GM18507 (cell line): ENCODE data around the gene LAMA2.

Source experiments
- DNase-seq: peaks from one replicate; pipeline ENCODE4 v3.0.0; 2011; ENCODE audit warnings: low read depth; ENCODE audit not compliant: insufficient read length; ENCODE audit errors: extremely low spot score
- FAIRE-seq: peaks from 2 replicates; lab custom pipeline; 2011; peaks lifted over from hg19 to GRCh38; lab: Jason Lieb, UNC

The LAMA2 gene

DNA sequence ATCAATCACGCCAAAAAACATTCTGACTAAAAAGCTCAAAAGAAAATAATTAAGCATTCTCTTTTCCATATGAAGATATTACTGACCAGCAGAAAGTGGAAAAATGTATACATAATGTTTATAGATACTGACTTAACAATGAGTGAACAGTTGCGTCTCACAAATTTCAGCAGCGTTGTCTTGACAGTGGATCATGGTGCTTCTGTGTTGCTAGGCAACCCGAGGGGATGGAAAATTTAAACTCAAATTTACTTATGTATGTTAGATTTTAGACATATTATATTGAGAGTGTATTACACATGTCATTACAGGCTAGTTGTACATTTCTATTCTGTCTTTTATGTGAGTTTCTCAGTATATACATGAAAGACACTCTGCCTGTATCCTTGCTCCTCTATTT lies 110.2 kb downstream of the LAMA2 start:
- DNase-seq: no peak
- FAIRE-seq: no peak

DNA sequence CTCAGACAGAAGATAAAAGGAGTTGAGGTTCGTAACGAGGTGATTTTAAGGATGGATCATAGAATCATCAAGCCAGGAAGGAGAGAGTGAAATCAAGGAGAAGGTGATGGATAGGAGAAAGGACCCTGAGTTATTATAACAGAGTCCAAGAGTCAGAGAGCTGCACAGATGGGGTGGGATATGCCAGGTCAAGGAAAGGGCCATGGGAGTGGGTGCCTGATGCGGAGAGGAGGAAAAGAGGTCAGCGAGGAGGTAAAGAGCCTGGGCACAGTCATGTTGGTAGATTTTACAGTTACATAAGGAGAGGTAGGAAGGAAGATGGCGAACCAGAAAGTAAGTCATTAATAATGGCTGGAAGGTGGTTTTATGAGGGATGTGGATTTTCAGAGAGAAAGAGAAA lies 114.9 kb downstream of the LAMA2 start:
- DNase-seq: no peak
- no peak for FAIRE-seq

- no peak for FAIRE-seq
- DNase-seq: no peak
These were observed 124.0 kb downstream of the LAMA2 start for GRCh38 chr6:129006724-129007514.

DNA sequence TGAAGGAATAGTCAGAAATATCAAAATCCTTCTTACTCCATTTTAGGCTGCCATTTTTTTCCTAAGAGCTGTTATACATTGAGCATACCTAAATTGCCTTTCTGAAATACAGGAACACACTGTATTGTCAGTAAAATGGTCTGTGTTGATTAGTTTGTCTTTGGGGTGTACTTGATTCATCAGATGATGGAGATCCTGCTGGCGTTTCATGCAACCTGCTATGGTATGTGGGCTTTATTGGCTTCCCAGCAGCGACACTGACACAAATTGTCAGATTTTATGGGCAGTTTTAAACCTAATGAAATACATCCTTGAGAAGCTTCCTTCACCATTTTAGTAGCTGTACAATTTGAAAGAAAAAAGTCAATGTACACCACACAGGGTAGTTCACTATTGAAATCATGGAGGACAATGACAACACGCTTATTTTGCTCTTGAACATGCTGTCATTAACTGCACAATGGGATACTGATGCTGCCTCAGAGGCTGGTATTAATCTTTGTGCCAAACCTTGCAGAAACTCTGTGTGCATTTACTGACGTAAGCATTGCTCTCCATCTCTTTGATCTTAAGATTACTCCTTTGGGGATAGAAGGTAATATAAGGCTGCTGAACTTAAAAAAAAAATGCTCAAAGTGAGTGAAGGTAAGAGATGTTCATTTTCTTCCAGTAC lies 124.9 kb downstream of the LAMA2 start:
- DNase-seq (no peak), FAIRE-seq (no peak)

DNA sequence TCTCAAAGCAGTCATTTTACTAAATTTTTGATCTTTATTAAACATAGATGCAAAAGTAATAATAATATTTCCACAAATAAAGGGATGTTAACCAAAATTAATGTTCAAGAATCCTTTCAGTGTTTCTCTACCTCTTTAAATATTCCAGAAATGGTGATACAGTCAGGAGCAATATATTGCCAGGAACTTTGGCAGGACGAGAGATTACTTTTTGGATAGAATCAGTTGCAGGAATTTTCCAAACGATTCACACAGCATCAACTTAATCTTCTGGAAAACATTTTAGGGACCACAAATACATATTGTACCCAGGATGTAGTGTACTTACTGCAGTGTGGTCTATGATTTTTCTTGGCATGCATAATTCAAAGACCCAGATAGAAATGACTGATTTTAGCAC lies 125.7 kb downstream of the LAMA2 start:
- FAIRE-seq (no peak), DNase-seq (no peak)

GRCh38 chr6:129009851-129010250 lies 126.9 kb downstream of the LAMA2 start:
- DNase-seq: no peak
- FAIRE-seq: no peak

DNA sequence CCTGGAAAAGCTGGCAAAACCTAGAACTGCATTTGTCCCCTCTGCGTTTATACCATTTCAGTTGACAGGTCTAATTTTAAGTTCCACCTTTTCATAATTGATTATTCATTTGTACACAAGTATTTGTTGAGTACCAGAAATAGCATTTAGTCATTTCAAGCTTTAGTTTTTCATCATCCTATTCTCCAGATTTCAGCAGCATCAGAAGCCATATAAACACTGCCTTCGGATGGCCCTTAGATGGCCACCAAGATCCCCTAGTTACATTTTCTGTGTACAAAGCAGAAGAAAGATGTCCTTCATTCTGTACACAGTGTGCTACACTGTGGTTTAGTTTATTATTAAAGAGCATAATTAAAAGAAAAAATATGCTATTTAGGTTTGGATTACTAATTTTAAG lies 131.4 kb downstream of the LAMA2 start:
- DNase-seq (no peak), FAIRE-seq (no peak)

DNA sequence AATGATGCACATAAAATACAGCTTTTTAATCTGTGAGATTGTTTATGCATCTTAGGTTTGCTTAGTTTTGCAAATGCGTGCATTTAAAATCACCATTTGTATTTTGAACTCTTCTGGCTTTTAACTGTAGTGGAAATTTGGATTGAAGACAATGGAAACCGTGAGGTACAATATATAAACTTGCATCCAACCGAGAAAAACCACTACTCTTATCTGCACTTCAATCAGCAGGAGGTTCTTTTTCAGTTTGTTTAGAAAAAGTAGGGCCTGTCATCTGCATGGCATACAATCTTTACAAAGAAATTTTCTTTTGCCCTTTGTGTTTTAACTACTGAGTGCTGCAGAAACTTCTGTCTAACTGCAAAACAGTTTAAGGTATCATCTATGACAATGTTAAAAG lies 132.8 kb downstream of the LAMA2 start:
- DNase-seq (no peak), FAIRE-seq (no peak)

DNA sequence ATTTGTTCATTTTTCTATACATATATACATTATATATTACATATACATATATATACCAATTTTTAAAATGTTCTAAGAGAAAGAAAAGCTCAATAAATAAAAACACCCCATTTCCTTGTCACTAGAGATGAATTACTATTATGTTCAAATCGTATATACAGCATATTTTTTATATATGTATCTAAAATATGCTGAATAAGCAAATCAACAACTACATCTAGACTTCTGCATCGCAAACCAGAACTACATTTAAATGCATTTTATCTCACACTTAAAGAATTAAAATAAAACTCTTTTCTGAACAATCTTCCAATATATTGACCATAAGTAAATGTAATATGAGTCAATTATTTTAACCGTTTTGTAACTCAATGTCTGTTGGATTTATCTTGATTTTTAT lies 133.9 kb downstream of the LAMA2 start:
- FAIRE-seq (no peak), DNase-seq (no peak)

- FAIRE-seq (no peak), DNase-seq (no peak)
These were observed 139.1 kb downstream of the LAMA2 start for GRCh38 chr6:129022011-129022553.

DNA sequence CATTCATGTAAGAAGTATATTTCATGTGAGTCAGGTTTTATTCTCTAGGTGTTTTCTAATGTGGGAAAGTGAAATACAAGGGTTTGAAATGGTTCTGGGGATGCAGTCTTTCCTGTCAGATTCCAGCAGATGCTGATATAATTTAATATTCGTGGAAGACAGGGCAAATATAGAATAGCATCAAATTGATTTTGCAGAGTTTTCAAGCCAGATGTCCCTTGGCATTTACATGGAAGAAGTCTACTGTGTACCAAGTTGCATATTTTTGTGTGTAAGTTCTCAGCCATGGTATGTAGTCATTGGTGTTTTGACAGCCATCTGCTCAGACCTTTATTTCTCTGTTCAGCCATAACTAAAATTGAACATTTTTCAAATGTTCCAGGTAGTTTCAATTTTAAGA lies 143.7 kb downstream of the LAMA2 start:
- FAIRE-seq: no peak

DNA sequence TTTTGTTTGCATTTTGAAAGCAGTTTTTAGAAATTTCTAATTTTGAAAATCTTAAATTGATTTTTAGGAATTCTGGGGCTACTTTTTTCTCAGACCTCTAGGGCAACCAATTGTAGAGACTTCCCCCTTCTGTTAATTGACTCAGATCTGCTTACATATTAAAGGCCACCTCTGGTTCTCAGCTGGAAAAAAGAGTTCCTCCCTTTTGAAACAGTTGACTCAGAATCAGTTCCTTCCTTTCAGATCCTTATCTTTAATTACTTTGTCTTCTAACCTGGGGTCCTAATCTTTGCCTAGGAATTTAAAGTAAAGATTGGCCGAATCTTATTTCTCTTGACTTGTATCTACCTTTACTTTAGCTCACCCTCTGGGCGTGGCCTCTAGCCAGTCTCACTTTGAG lies 146.8 kb downstream of the LAMA2 start:
- DNase-seq (no peak), FAIRE-seq (no peak)

More for the DNA sequence above, 143.7 kb downstream of the LAMA2 start:
- DNase-seq: no peak

- DNase-seq (no peak), FAIRE-seq (no peak)
These were observed 147.3 kb downstream of the LAMA2 start for GRCh38 chr6:129030215-129030614.

GRCh38 chr6:129031051-129031599 lies 148.2 kb downstream of the LAMA2 start:
- FAIRE-seq: no peak
- DNase-seq: no peak

GRCh38 chr6:129032602-129033001 lies 149.7 kb downstream of the LAMA2 start:
- DNase-seq: no peak
- no peak for FAIRE-seq

DNA sequence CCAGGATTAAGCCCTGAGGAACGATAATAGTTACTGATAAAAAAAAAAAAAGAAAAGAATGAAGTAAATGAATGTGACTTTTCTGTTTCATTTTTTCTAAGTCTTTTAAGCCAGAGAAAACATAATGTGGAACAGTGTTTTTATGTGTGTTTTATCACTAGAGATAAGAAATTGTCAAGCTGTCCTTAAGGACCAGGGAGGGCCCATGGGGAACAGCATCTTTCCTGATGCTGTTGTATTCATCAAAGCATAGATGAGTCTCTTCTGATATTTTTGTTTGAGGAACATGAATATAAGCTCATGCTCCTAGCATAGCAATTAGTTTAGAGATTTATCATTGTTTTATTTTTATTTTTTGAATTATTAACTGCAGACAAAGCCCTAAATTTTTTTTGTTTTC lies 150.2 kb downstream of the LAMA2 start:
- FAIRE-seq: no peak
- no peak for DNase-seq

GRCh38 chr6:129033581-129033980 lies 150.6 kb downstream of the LAMA2 start:
- DNase-seq: no peak
- no peak for FAIRE-seq

DNA sequence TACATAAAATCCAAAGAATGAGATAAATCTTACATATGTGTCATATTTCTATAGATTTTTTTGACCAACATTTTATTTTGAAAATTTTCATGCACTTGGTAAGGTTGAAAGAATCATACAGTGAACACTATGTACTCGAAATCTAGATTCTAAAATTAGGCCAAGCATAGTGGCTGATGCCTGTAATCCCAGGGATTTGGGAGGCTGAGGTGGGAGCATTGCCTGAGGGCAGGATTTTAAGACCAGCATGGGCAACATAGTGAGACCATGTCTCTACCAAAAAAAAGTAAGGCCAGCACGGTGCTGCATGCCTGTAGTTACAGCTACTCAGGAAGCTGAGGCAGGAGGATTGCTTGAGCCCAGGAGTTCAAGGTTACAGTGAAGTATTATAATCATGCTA lies 158.6 kb downstream of the LAMA2 start:
- FAIRE-seq: no peak
- no peak for DNase-seq

DNA sequence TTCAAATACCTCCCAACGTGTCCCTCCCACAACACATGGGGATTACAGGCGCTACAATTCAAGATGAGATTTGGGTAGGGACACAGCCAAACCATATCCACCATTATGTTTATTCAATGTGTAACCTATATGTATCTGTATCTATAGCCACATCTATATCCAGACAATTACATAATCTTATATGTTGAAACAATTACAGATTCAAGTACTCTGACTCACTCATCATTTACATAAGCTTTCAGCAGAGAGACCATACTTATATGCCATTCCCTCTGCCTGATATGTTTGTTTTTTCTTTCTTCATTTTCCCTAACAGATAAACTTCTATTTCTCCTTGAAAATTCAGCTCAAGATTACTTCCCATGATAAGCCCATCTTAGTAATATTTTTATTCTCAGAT lies 163.6 kb downstream of the LAMA2 start:
- no peak for FAIRE-seq

GRCh38 chr6:129047834-129048233 lies 164.9 kb downstream of the LAMA2 start:
- no peak for FAIRE-seq
- no peak for DNase-seq

More for the DNA sequence above, 163.6 kb downstream of the LAMA2 start:
- no peak for DNase-seq

- no peak for DNase-seq
- FAIRE-seq: no peak
These were observed 167.1 kb downstream of the LAMA2 start for GRCh38 chr6:129050086-129050485.
